Vagina (tissue), 2 donors: Measurements from ENCODE around the gene BECN2. TPM values are rescaled to one million over a fixed set of nuclear protein-coding genes. Genes with fewer than 3 reads are reported as not detected.

Experiments
- DNase-seq, 2 donors: peaks; one replicate each; pipeline ENCODE4 v3.0.0-alpha.2; 2017; ENCODE audit errors: extremely low spot score in 2 of 2
- H3K27ac ChIP-seq: fragments of 200-600 bp; sonication (generic); one replicate; pipeline ENCODE4 v1.5.1; 2019
- H3K27me3 ChIP-seq: fragments of 200-600 bp; sonication (generic); one replicate; pipeline ENCODE4 v1.5.1; 2019
- H3K36me3 ChIP-seq, 2 donors: fragments of 200-600 bp; sonication (generic); one replicate each; pipeline ENCODE4 v1.5.1; 2017 to 2019
- H3K4me1 ChIP-seq: fragments of 200-600 bp; sonication (generic); one replicate; pipeline ENCODE4 v1.5.1; 2019
- H3K4me3 ChIP-seq, 2 donors: fragments of 200-600 bp; sonication (generic); 1 replicate in 1 of 2; 2 replicates in 1 of 2; pipeline ENCODE4 v1.5.1; 2016 to 2019
- H3K9me3 ChIP-seq: fragments of 200-600 bp; sonication (generic); one replicate; pipeline ENCODE4 v1.5.1; 2019
- CTCF ChIP-seq, 3 experiments: fragments of 450-650 bp in 2 of 3; fragments of 200-600 bp in 1 of 3; sonication (generic) in 1 of 3; IDR thresholded peaks; one replicate each; pipeline ENCODE4 v1.5.1; 2017 to 2019; ENCODE audit warnings: antibody characterized with exemption in 3 of 3, mild to moderate bottlenecking in 2 of 3, moderate library complexity in 2 of 3
- POLR2A ChIP-seq, 2 donors: fragments of 450-650 bp; IDR thresholded peaks; one replicate each; pipeline ENCODE4 v1.6.1; 2017; ENCODE audit warnings: antibody characterized with exemption in 2 of 2, mild to moderate bottlenecking in 2 of 2, moderate library complexity in 2 of 2
- POLR2AphosphoS5 ChIP-seq, 2 donors: sonication (generic); formaldehyde crosslinking; IDR thresholded peaks; one replicate each; pipeline ENCODE4 v1.9.0; 2017; ENCODE audit warnings: antibody characterized with exemption in 2 of 2, mild to moderate bottlenecking in 2 of 2, low read depth in 1 of 2; ENCODE audit not compliant: insufficient read depth in 1 of 2
- intact Hi-C: fragments of 100-400 bp; cut with DNase I; formaldehyde crosslinking; loops from one replicate; pipeline ENCODE4 v1.15.1; 2023
- total RNA-seq: library from RNA; depleted of rRNA; stranded (reverse); fragments of >200 nt; gene quantifications from one replicate; pipeline ENCODE4 v1.2.3, GENCODE V29; 2016

BECN2 gene
- total RNA-seq, 1 donor from 2014 or later = not detected

- Histone ChIP-seq H3K36me3 (no peaks in the 10 kb centered on the region), H3K27me3 (no peaks in the 10 kb centered on the region), H3K4me1 (no peaks in the 10 kb centered on the region), H3K27ac (no peak within 1 kb of the TSS), H3K9me3 (no peaks in the 10 kb centered on the region), H3K4me3 (peak within 1 kb of the TSS; percentile 21 to 34)
- DNase-seq = no peak
- TF ChIP-seq POLR2AphosphoS5 (IDR thresholded peaks at IDR 0.05; ENCODE audit: insufficient read depth in 1 of 2, low read depth in 1 of 2) (no peak), POLR2A (IDR thresholded peaks at IDR 0.05) (no peak), CTCF (IDR thresholded peaks at IDR 0.05) (no peak)
- intact Hi-C loops = no loop called here
Measured at GRCh38 chr1:241999026-241999425, 41.5 kb downstream of the BECN2 start, which contains the start of gene MAP1LC3C. MAP1LC3C (minus strand) TSS chr1:241999098; CDS start chr1:241999008, 90 bp downstream.

- H3K4me1 ChIP-seq = no peaks in the 10 kb centered on the region
- H3K4me3 ChIP-seq = no peak overlapping the region
- H3K27me3 ChIP-seq = no peaks in the 10 kb centered on the region
- intact Hi-C loops = no loop called here
- H3K27ac ChIP-seq = no peak overlapping the region
- no peak for TF ChIP-seq POLR2A (IDR thresholded peaks at IDR 0.05)
- no peaks in the 10 kb centered on the region for H3K36me3 ChIP-seq
- no peak for DNase-seq
- H3K9me3 ChIP-seq = no peaks in the 10 kb centered on the region
Measured at GRCh38 chr1:242000434-242000833, 42.9 kb downstream of the BECN2 start.

GRCh38 chr1:242002072-242002471 is 44.5 kb downstream of the BECN2 start:
- Histone ChIP-seq H3K9me3 (no peaks in the 10 kb centered on the region), H3K36me3 (no peaks in the 10 kb centered on the region), H3K4me3 (no peak overlapping the region), H3K4me1 (no peaks in the 10 kb centered on the region), H3K27ac (no peak overlapping the region), H3K27me3 (no peaks in the 10 kb centered on the region)
- no peak for DNase-seq
- intact Hi-C loops = loop anchor here (1.0 kb wide), 1 partner anchor 44 kb away; no protein-coding TSS in a partner anchor
- TF ChIP-seq CTCF (IDR thresholded peaks at IDR 0.05) (no peak), POLR2AphosphoS5 (IDR thresholded peaks at IDR 0.05; ENCODE audit: insufficient read depth in 1 of 2, low read depth in 1 of 2) (no peak), POLR2A (IDR thresholded peaks at IDR 0.05) (no peak)

GRCh38 chr1:242002510-242002909 is 44.9 kb downstream of the BECN2 start:
- H3K27ac ChIP-seq = no peak overlapping the region
- H3K27me3 ChIP-seq = no peaks in the 10 kb centered on the region
- no peaks in the 10 kb centered on the region for H3K4me1 ChIP-seq
- TF ChIP-seq POLR2AphosphoS5 (IDR thresholded peaks at IDR 0.05; ENCODE audit: insufficient read depth in 1 of 2, low read depth in 1 of 2) = no peak
- no peak for TF ChIP-seq POLR2A (IDR thresholded peaks at IDR 0.05)
- TF ChIP-seq CTCF (IDR thresholded peaks at IDR 0.05) = no peak
- intact Hi-C loops = loop anchor here (1.0 kb wide), 1 partner anchor 44 kb away; no protein-coding TSS in a partner anchor
- no peak overlapping the region for H3K4me3 ChIP-seq
- DNase-seq = no peak
- no peaks in the 10 kb centered on the region for H3K36me3 ChIP-seq
- no peaks in the 10 kb centered on the region for H3K9me3 ChIP-seq

- no peak for DNase-seq
- Histone ChIP-seq H3K27ac (no peak overlapping the region), H3K36me3 (no peaks in the 10 kb centered on the region), H3K4me3 (no peak overlapping the region), H3K4me1 (no peaks in the 10 kb centered on the region), H3K27me3 (no peaks in the 10 kb centered on the region), H3K9me3 (no peaks in the 10 kb centered on the region)
- TF ChIP-seq POLR2AphosphoS5 (IDR thresholded peaks at IDR 0.05; ENCODE audit: insufficient read depth in 1 of 2, low read depth in 1 of 2) (no peak), CTCF (IDR thresholded peaks at IDR 0.05) (no peak), POLR2A (IDR thresholded peaks at IDR 0.05) (no peak)
- intact Hi-C loops = no loop called here
Measured at GRCh38 chr1:242004751-242005495, 47.4 kb downstream of the BECN2 start.
